Measurements from ENCODE around the gene GTF2F2.
"Not testable (repeated sequence)": the region's sequence is repeated elsewhere in the genome, so short reads cannot be mapped to it uniquely, and the experiment has no call there.

GTF2F2 gene

DNA sequence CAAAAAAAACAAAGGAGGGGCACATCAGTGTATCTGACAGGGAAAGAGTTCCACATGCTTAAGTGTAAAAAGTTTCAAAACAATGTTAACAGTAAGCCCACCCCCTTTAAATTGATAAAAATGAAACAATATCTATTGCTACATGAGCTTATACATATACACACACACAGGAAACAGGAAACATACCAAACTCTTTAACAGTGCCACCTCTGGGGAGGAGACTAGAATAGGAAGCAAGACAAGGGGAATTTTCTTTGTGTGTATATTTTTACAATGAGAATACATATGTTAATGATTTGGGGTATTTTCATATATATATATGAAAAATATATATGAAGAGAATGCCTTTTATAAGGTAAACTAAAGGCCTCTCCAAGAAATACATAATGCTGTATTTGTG, 175.9 kb downstream of the GTF2F2 start:
- TF ChIP-seq, protein P1, sequence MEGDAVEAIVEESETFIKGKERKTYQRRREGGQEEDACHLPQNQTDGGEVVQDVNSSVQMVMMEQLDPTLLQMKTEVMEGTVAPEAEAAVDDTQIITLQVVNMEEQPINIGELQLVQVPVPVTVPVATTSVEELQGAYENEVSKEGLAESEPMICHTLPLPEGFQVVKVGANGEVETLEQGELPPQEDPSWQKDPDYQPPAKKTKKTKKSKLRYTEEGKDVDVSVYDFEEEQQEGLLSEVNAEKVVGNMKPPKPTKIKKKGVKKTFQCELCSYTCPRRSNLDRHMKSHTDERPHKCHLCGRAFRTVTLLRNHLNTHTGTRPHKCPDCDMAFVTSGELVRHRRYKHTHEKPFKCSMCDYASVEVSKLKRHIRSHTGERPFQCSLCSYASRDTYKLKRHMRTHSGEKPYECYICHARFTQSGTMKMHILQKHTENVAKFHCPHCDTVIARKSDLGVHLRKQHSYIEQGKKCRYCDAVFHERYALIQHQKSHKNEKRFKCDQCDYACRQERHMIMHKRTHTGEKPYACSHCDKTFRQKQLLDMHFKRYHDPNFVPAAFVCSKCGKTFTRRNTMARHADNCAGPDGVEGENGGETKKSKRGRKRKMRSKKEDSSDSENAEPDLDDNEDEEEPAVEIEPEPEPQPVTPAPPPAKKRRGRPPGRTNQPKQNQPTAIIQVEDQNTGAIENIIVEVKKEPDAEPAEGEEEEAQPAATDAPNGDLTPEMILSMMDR (IDR thresholded peaks at IDR 0.05; ENCODE audit: insufficient read depth, low read length, poor library complexity, severe bottlenecking), result no peak
- DNase-seq (ENCODE audit: extremely low read depth, insufficient read length), result no peak
- Histone ChIP-seq H3K27me3 (replicated peaks; ENCODE audit: control insufficient read depth, insufficient read depth, low read length) (no peaks in the 10 kb centered on the region), H3K36me3 (ENCODE audit: control insufficient read depth, insufficient read depth, low read length) (no peaks in the 10 kb centered on the region; the same call in 1 of the 2 replicates), H3K4me3 (replicated peaks; ENCODE audit: low read depth, low read length) (no peak overlapping the region)

DNA sequence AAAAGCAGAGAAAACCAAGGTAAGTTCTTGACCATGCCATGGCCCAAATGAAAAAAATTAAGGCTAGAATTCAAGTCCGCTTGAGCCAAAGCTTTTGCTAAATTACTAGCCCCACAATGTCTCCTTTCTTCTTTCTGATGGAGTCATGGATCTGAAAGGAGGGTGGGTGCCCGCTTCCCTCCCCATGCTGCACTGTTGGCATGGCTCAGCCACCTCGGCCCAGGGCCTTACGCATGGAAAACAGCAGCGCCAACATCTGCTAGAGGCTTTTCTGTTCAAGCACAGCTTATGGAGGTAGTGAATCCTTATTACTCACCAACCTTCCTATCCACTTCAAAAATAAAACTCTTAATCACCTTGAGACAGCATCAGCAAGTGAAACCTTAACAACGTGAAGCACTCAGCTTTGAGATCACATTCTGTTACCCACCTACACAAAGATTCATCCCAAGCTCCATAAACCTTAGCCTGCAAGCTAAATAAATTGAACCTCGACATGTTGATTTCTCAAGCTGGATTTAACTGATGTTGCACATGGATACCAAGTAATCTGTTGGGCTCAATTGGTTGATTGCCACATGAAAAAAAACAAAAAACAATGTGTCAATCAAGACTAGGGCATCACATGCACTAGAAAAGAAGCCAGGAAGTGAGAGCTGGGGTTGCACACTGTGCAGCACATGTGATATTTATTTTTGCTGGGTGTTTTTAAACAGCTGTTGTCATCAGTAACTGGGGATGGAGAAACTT, 177.3 kb downstream of the GTF2F2 start:
- no peaks in the 10 kb centered on the region for H3K27me3 ChIP-seq (replicated peaks; ENCODE audit: control insufficient read depth, insufficient read depth, low read length)
- H3K4me3 ChIP-seq (replicated peaks; ENCODE audit: low read depth, low read length), result no peak overlapping the region
- no peaks in the 10 kb centered on the region for H3K36me3 ChIP-seq (ENCODE audit: control insufficient read depth, insufficient read depth, low read length)
- no peak for DNase-seq (ENCODE audit: extremely low read depth, insufficient read length)
- TF ChIP-seq, protein P1 (IDR thresholded peaks at IDR 0.05; ENCODE audit: insufficient read depth, low read length, poor library complexity, severe bottlenecking), result no peak

DNA sequence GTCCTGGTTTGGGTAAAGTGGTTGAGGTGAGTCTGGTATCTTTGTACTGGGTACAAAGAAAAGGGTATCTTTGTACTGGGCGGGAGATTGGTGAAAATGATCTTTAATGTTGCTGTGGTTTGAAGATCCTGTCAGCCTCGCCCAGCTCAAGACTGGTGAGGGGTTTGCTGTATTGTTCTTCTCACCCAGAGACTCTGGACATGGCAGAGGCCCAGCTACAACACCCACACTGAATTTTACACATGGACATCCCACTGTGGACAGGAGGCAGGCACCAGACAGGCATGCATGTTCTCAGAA, 177.8 kb downstream of the GTF2F2 start:
- Histone ChIP-seq H3K36me3 (ENCODE audit: control insufficient read depth, insufficient read depth, low read length) (no peaks in the 10 kb centered on the region), H3K27me3 (replicated peaks; ENCODE audit: control insufficient read depth, insufficient read depth, low read length) (no peaks in the 10 kb centered on the region), H3K4me3 (replicated peaks; ENCODE audit: low read depth, low read length) (no peak overlapping the region)
- TF ChIP-seq, protein P1 (IDR thresholded peaks at IDR 0.05; ENCODE audit: insufficient read depth, low read length, poor library complexity, severe bottlenecking), result no peak
- no peak for DNase-seq (ENCODE audit: extremely low read depth, insufficient read length)

DNA sequence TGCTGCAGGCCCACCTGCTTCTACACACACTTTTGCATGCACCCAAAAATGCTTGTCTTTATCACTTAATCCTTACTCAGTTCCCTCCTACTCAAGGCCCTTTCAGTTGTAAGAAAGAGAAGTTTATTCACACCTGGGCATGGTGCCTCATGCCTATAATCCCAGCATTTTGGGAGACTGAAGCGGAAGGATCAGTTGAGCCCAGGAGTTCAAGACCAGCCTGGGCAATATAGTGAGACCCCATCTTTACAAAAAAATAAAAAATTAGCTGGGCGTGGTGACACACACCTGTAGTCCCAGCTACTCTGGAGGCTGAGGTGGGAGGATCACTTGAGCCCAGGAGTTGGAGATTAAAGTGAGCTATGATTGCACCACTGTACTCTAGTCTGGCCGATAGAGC, 178.2 kb downstream of the GTF2F2 start:
- not testable (repeated sequence) for H3K27me3 ChIP-seq (replicated peaks; ENCODE audit: control insufficient read depth, insufficient read depth, low read length); H3K4me3 ChIP-seq (replicated peaks; ENCODE audit: low read depth, low read length); DNase-seq (ENCODE audit: extremely low read depth, insufficient read length); H3K36me3 ChIP-seq (ENCODE audit: control insufficient read depth, insufficient read depth, low read length)

DNA sequence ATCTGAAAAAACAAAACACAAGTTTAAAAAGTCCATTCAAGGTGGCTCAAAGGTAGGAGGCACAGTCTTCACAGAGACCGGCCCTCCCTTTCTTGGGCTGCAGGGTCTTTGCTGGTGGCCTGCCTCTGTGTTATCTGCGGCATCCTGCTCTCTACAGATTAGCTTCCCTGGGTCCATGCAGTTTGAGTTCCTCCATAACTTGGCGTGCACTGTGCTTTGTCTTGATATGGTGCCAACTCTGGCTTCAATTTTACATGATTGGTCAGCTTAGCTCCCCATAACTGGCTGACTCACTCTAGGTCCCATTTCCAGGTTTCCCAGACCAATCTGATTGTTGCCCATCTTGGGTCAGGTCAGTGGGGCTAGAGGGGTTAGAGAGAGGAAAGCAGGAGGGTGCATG, 178.9 kb downstream of the GTF2F2 start:
- no peaks in the 10 kb centered on the region for H3K36me3 ChIP-seq (ENCODE audit: control insufficient read depth, insufficient read depth, low read length)
- TF ChIP-seq, protein P1 (IDR thresholded peaks at IDR 0.05; ENCODE audit: insufficient read depth, low read length, poor library complexity, severe bottlenecking), result no peak
- DNase-seq (ENCODE audit: extremely low read depth, insufficient read length), result no peak
- no peaks in the 10 kb centered on the region for H3K27me3 ChIP-seq (replicated peaks; ENCODE audit: control insufficient read depth, insufficient read depth, low read length)
- no peak overlapping the region for H3K4me3 ChIP-seq (replicated peaks; ENCODE audit: low read depth, low read length)

DNA sequence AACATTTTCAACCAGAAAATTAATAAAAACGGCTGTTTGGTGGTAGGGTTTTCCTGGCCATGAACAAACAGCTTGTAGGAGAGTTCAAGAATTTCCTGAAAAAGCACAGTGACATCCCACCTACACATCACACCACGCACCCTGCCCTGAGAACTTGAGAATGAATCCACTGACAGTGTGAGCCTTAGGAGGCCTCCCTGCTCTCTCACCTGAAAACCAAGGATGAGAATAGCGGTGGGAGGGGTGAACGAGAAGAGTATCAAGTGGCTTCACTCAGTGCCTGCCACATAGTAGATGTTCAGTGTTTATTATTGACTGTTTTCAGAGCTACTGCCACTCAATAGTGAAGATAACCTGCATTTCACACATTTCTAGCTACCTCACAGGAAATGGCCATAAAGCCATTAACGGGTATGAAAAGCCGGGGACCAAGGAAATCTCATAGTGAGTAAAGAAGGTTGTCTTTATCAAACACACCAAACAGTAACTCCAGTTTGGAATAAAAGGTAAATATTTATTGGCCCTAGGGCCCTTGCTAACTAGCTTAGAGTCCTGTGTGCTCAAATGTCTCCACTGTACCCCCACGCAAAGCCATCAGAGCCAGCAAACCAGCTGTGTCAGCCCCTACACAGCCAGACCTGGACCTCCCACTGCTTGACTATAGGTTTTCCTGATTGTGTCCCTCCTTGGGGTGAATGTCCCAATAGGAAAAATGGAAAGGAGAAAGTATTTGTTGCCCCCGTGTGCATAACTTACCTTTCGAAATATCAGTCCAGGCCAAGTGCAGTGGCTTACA, 180.1 kb downstream of the GTF2F2 start:
- H3K36me3 ChIP-seq (ENCODE audit: control insufficient read depth, insufficient read depth, low read length), result no peaks in the 10 kb centered on the region
- no peak for DNase-seq (ENCODE audit: extremely low read depth, insufficient read length)
- no peaks in the 10 kb centered on the region for H3K27me3 ChIP-seq (replicated peaks; ENCODE audit: control insufficient read depth, insufficient read depth, low read length)
- no peak overlapping the region for H3K4me3 ChIP-seq (replicated peaks; ENCODE audit: low read depth, low read length)
- TF ChIP-seq, protein P1 (IDR thresholded peaks at IDR 0.05; ENCODE audit: insufficient read depth, low read length, poor library complexity, severe bottlenecking), result no peak

Data from GM06990 (cell line).